ENCODE measurements around the gene OPCML.

DNA sequence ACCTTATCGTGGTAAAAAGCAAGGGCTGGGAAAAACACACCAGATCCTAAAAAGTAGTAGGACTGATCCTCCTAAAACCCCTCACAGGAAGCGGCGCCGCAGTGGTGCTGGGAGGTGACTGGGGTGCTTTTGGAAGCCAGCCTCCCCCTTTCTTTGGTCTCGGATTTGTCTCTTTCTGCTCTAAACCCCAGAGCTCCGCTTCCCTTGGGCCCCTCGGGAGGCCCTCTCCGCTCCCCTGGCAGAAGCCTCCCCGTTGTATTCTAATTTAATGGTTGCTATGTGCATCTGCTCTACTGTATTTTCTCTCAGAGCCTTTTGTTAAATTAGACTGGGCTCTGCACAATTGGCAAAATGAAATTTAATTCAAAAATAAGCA lies 587.7 kb downstream of the OPCML start:
- TF ChIP-seq POLR2A (IDR thresholded peaks at IDR 0.05) (no peak), CTCF (IDR thresholded peaks at IDR 0.05) (no peak)
